ENCODE measurements around the gene CTAGE9.
"Not testable (repeated sequence)": the region's sequence is repeated elsewhere in the genome, so short reads cannot be mapped to it uniquely, and the experiment has no call there.

CTAGE9 gene, protein sequence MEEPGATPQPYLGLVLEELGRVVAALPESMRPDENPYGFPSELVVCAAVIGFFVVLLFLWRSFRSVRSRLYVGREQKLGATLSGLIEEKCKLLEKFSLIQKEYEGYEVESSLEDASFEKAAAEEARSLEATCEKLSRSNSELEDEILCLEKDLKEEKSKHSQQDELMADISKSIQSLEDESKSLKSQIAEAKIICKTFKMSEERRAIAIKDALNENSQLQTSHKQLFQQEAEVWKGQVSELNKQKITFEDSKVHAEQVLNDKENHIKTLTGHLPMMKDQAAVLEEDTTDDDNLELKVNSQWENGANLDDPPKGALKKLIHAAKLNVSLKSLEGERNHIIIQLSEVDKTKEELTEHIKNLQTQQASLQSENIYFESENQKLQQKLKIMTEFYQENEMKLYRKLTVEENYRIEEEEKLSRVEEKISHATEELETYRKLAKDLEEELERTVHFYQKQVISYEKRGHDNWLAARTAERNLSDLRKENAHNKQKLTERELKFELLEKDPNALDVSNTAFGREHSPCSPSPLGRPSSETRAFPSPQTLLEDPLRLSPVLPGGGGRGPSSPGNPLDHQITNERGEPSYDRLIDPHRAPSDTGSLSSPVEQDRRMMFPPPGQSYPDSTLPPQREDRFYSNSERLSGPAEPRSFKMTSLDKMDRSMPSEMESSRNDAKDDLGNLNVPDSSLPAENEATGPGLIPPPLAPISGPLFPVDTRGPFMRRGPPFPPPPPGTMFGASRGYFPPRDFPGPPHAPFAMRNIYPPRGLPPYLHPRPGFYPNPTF

DNA sequence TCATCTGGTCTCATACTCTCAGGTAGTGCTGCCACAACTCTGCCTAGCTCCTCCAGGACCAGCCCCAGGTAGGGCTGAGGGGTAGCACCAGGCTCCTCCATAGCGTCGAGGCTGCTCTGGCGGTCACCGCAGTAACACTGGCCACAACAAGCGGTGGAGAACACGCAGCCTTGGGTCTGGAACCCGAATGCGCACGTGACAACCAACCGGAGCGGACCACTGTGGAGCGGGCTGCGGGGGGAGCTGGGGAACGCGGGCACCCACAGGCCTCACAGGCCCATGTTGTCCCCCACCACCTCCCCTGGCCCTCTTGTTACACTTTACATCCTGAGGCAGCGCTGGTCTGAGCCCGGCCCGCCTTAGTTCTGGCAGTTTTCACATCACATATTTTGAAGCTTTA lies at the start of gene CTAGE9:
TSS of gene CTAGE9 (minus strand) at position 101 of the 400 bp plus-strand sequence. CDS start at position 101, 0 bp downstream.
- DNase-seq: not testable (repeated sequence)

DNA sequence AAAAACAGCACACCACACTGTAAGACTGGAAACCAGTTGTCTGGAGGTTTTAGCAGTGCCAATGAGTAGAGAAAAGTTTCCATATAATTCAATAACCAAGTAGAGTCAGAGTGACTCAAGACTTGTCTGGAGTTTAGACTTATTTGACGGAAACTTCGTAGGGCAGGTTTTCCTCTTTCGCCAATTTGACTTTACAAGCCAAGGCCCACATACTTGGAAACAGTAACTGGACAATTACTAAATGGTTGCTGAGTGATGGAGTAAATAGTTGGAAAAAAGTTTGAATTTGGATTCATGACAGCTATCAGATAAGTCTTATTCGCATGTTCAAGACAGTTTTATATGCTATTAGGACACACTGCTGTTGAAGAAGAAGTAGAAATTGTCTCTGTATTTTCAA lies 48.1 kb upstream of the CTAGE9 start:
- no peak for DNase-seq

DNA sequence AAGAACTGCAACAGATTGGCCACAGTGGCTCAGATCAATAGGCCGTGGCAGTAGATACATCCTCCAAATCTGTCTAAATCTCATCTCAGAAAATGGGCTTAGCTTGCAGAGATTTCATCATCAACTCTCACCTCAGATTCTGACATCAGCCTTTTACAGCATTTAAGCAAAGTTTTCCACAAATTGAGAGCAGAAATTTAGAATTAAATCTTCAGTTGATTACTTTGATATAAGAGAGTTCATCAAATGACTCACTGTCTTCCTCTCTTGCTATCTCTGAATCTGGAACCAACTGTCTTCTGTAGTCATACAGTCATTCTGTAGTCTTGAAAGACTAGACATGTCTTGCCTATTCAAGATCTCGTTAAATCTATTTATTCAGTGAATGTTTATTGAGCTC lies 45.2 kb upstream of the CTAGE9 start:
- DNase-seq: no peak

DNA sequence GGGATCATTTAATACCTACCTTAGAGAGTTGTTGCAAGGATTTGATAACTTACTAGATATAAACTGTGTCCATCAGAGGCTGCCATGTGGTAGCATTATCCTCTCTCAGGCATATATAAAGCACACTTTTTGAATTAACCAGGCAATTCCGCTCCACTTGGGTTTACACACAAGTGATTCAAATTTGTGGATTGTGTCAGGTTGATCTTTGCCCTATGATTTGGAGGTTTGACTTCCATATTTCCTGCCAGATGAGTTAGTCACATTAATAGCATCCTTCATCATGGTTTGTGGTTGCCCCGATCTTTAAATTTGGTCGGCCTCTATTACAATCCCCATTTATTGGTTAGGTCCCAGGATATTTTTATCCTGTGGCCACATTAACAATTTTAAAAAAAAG lies 44.8 kb upstream of the CTAGE9 start:
- DNase-seq: no peak

DNA sequence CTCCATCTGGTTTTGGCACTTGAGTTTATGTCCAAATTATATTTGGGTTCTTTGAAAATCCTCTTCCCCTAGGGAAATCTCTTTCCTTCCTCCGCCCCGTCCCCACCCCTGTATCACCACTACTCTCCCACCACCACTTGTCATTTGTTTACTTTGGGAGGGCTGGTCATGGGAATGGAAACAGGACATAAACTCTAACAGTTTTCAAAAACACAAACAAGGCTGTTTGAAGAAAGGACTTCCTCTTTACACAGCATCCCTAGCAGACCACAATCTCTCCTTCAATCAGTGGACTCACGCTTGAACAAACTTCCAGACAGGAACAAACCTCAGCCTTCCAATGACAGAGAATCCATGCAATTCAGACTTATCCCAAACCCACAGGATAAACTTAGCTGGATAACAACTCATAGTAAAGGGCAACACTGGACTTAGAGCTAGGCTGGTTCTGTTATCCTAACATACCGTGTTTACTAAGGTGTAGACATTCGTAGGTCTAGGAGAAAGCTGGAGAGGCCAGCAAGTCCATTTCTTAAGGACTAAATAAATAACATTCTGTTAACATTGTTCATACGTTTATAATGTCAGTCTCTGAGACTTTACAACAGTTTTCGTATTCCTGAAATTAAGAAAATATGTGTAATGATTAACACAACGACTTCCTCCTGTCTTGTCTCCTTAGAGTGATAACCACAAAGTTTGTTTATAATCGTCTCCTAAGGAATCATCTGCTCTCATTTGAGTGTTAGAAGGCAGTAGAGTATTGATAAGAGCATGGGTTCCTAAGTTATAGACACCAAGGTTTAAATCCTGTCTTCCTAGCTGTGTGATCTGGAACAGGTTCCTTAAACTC lies 44.1 kb upstream of the CTAGE9 start:
- DNase-seq: no peak

DNA sequence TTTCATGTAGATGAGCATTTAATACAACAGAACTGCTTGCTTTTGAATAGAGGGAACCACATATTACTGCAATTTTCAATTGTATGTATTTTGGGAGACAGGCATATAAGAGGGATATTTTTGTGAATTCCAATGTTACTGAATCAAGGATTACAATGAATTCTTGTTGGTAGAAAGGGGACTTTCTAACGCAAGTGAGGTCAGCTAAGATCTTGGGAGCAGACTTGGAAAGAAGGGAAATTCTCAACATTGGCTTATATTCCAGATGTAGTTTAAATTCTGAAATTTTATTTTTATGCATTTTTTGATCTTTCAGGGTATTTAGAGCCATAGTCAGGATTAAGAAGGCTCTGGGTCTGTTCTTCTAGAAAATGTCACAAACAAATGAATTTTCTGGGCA lies 43.3 kb upstream of the CTAGE9 start:
- no peak for DNase-seq

DNA sequence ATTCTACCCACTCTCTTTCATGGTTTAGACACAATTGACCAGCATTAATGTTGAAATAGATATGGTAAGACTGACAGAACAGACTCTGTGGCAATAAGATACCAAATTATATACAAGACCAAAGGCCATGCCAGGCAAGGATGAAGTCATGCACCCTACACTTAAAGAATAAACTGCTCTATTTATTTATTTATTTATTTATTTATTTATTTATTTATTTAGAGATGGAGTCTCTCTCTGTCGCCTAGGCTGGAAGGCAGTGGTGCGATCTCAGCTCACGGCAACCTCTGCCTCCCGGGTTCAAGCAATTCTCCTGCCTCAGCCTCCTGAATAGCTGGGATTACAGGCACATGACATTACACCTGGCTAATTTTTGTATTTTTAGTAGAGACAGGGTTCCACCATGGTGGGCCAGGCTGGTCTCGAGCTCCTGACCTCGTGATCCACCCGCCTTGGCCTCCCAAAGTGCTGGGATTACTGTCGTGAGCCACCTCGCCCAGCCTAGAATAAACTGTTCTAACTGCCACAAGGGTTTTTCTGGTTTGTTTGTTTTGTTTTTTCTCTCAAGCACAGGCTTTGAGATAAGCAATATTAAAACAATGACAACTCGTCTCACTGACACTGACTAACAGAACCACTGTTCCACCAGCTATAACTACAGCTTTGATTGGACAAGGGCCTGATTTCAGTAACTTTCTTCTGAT lies 40.3 kb upstream of the CTAGE9 start:
- DNase-seq: not testable (repeated sequence)

DNA sequence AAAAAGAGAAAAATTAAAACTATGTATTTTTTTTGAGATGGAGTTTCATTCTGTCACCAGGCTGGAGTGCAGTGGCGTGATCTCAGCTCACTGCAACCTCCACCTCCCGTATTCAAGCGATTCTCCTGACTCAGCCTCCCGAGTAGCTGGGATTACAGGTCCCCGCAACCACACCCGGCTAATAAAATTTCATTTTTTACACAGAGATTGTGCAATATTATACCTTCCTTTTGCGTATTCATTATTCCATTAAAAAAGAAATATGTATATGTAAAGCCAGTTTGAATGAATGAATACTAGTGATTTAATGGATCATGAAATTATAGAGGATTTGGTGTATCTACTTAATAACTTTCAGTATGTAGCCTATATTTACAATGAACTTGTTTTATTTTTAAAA lies 38.2 kb upstream of the CTAGE9 start:
- DNase-seq: no peak

DNA sequence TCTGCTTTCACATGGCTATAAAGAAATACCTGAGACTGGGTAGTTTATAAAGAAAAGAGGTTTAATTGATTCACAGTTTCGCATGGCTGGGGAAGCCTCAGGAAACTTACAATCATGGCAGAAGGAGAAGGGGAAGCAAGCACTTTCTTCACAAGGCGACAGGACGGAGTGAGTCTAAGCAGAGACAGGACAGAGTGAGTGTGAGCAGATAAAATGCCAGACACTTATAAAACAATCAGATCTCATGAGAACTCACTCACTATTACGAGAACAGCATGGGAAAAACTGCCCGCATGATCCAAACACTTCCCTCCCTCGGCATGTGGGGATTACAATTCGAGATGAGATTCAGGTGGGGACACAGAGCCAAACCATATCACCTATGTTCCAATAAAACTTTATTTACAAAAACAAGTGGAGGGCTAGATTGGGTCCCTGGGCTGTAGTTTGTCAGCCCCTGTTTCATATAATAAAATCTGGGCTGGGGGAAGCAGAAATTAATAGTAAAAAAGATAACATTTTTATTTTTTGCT lies 37.1 kb upstream of the CTAGE9 start:
- DNase-seq: no peak

DNA sequence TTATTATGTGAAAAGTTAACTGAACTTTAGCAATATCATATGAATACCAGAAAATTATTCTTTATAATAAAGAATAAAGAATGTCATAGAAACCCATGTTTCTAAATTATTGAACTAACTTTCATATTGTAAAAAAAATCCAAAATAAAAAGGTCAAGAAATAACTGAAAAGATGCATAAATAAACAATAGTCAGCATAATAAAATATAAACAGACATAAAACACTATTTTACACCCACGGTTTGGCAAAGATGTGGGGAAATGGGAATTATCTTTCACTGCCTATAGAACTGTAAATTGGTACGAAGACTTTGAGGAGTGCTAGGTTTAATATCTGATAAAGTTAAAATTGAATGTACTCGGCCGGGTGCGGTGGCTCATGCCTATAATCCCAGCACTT lies 34.7 kb upstream of the CTAGE9 start:
- no peak for DNase-seq

DNA sequence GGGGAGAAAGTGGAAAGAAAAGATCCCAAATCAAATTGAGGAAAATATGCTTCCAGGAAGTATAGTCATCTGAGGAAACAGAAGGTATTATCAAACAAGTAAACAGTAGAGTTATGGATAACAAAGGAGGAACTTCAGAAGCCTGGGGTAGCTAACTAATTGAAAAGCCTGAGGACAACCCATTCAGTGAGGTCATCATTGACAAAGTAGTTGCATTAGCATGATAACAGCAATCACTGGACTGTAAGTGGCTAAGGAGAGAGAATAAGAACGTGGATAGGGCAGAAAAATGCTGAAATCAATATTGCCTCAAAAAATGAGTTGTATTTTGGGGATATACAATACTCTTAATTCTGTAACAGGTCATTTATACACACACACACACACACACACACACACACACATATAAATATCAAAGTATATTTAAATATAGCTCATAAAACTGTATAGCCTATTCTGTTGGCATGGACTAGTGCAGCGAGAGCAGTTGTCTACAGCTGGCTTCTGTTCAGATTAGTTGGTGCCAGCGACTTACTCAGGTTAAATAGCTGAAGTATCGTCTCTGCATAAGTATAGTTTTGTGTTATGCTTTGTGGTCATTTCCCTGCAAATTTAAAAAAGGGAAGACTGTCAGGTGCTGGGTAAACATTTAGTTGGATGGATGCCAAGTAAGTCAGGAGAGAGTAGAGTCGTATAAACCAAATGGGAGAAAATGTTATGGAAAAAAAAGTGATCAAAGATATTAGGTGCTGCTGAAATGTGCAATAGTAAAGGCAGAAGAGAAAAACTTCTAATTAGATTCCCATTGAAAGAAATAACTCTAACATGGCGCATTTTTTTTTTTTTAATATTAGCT lies 33.8 kb upstream of the CTAGE9 start:
- DNase-seq: peak; percentile 66

DNA sequence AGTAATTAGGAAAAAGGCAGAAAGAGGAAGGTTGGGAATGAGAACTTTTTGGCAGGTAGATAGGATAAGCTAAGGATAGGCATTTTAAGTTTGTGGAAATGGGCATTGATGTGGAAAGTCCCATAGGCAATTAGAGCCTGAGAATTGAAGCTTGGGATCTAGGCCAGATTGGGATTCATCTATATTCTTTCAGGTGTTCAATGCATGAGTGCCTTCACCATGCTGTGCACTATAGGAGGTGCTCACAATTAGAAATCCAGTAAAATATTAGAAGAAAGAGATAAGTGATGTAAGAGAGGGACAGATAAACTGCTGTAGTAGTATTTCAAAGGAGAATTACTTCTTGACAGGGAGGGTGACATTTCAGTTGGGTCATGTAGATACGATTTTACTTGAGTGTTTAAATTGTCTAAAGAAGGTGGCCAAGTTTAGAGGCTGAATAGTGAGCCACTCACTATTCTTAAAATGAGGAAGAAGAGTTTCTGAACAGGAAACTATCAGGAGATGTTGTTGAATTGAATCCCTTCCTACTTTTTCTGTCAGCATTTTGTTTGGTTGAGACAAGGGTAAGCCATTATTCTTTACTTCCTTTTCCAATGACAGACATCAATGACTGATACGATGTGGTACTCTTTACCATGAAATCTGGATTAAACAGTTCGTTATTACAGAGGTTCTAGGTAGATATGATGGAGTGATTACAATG lies 31.0 kb upstream of the CTAGE9 start:
- DNase-seq: peak; percentile 31

DNA sequence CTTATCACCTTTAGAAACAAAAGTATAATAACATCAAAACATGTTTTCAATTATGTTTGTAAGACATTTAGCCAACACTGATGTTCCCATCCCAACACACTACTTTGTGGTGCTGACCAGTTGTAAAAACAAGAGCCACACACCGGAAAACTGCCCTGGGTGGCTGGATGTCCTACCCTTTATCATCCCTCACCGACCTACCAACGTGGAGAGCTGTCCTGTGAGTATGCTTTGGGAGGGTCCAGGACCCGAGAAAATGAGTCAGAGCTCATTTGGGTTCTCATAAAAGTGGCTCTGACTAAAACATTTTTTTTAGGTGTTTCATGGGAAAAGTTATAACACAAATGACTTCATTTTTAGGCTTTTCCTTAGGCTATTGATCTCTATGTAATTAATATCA lies 29.3 kb upstream of the CTAGE9 start:
- no peak for DNase-seq

DNA sequence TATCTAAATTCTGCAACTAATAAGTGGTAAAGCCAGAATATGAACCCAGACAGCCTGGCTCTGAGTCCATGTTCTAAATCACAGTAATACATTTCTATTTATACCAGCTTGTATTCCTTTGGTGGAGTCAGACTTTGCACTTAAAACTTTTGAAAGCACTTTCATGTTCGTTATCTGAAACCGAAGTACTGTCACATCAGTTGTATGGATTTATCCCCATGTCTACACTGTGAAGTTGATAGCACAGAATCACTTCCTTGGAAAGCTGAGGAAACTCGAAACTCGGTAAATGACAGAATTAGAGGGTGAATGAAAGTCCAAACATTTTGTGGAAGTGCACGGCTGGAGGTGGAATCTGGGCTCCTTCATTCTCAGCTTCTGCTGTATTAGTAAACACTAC lies 28.3 kb upstream of the CTAGE9 start:
- no peak for DNase-seq

DNA sequence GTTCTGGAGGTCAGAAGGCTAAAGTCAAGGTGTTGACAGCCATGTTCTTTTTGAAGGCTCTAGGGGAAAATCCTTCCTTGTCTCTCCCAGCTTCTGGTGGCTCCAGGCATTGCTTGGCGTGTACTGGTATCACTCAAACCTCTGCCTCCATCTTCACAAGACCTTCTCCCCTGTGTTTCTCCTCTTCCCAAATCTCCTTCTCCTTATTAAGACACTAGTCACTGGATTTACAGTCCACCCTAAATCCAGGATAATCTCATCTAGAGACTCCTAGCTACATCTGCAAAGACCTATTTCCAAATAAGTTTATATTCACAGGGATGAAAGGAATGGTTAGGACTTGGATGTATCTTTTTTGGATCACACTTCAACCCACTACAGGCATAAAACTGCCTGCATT lies 26.0 kb upstream of the CTAGE9 start:
- DNase-seq: peak; percentile 30

DNA sequence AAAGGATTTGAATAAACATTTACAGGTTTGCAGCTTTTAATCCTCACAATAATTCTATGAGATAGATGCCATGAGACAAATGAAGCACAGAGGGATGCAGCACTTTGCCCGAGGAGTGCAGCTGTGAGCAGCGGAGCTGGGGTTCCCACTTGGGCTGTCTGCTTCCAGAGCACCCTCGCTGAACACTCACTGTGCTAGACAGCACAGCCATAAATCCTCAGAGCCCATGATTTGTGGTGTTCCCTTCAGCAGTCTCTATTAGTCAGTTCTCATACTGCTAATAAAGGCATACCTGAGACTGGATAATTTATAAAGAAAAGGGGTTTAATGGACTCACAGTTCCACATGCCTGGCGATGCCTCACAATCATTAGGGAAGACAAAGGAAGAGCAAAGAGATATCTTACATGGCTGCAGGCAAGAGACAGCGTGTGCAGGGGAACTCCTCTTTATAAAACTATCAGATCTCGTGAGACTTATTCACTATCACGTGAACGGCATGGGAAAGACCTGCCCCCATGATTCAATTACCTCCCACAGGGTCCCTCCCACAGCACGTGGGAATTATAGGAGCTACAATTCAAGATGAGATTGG lies 25.3 kb upstream of the CTAGE9 start:
- DNase-seq: peak; percentile 87

DNA sequence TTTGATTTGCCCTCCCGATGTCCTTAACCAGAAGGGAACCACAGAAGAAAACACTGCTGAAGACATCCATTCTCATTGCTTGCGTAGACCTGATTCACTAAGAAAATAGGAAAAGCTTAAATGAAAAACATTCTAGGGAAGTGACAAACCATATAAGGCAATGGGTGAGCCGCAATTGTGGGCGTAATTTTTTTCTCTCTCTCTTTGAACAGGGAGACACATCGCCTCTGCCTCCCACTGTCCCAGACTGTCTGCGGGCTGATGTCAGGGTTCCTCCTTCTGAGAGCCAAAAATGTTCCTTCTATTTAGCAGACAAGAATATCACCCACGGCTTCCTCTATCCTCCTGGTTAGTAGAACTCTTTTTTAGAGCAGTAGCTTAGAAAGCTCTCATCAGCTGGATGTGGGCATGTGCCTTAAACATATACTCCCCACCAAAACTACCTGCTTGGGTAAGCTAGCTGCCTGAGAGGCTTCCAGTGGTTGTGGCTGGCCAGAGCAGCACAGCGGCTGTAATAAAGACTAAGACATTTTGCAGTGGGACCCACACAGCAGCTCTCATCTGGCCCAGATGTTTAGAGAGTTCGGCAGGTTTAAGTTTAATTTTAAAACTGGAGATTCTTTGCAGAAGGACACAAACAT lies 22.7 kb upstream of the CTAGE9 start:
- no peak for DNase-seq

DNA sequence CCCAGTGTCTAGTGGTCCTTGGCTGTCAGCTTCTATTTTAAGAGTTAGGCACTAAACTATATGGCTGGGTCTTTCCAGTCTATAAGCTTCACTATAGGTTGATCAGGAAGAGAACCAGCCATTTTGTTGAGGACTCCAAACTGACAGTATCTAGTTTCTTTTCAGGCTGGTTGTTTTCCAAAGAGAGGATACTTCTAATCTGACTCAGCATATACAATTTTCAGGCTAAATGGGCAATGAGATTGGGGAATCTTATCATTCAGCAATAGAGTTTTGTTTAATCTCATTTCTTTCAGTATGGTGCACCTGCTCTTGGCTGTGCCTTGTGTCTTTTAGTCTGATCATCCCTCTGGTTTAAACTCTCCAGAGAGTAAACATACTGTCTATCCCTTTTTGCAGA lies 20.4 kb upstream of the CTAGE9 start:
- no peak for DNase-seq

DNA sequence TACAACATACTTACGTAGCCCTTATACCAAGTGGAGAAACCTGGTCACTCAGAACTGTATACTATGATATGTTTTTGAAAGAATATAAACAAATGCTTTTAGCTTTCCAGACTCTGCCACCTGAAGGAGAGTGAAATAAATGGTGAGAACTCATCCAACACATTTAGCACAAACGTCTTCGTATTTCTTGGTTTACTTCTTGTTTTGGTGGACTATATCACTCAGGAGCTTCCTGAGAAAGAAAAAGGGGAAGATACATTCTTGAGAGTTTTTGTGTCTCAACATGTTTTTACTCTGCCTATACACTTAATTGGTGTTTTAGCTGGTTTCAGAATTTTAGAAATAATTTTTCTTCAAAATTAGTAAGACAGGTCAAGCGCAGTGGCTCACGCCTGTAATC lies 19.4 kb upstream of the CTAGE9 start:
- no peak for DNase-seq

DNA sequence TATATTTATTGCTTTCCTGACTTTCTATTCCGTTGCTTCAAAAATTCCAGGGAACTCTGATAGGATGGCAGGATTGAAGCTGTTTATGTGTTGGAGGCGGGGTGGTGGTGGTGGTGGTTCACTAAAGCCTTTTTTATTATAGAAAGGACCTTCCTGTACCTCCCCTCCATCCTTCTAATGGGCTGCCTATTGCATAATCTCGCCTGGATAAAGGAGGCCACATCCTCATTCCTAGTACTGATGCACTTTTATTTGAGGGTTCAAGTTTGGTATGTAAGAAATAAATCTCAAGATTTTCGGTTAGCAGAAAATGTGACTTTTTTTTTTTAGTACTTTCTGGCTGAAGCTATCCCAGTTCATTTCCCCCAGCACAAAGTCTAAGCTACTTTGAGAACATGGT lies 18.7 kb upstream of the CTAGE9 start:
- no peak for DNase-seq

Data from NCI-H146 (cell line).